Keratinocyte (primary cell): ENCODE data around the gene NRP1. TPM values are rescaled to one million over a fixed set of nuclear protein-coding genes. Genes with fewer than 3 reads are reported as not detected.

ENCODE experiments used
- DNase-seq: peaks from one replicate; pipeline ENCODE4 v3.0.0-alpha.2; 2011; ENCODE audit warnings: low read depth, missing footprints, low spot score
- FAIRE-seq: peaks from 2 replicates; lab custom pipeline; 2011; peaks lifted over from hg19 to GRCh38; lab: Jason Lieb, UNC
- H2AFZ ChIP-seq: 2 replicates; pipeline ENCODE4 v1.6.0; 2012; ENCODE audit warnings: low read length, control low read depth, inconsistent platforms; ENCODE audit not compliant: control insufficient read depth
- H3K27ac ChIP-seq: 2 replicates; pipeline ENCODE4 v1.5.1; 2011; ENCODE audit warnings: low read length; ENCODE audit not compliant: control insufficient read depth, insufficient read depth
- H3K27me3 ChIP-seq: 3 replicates; pipeline ENCODE4 v1.6.0; 2011; ENCODE audit warnings: low read length; ENCODE audit not compliant: control insufficient read depth, insufficient read depth; ENCODE audit errors: extremely low read depth
- H3K36me3 ChIP-seq, 2 experiments: 2 replicates in 1 of 2; 3 replicates in 1 of 2; pipeline ENCODE4 v1.5.1; 2011; ENCODE audit warnings: low read length in 2 of 2, mild to moderate bottlenecking in 1 of 2; ENCODE audit not compliant: control insufficient read depth in 2 of 2, insufficient read depth in 2 of 2; ENCODE audit errors: extremely low read depth in 1 of 2
- H3K4me1 ChIP-seq: 3 replicates; pipeline ENCODE4 v1.5.1; 2011; ENCODE audit warnings: low read length; ENCODE audit not compliant: control insufficient read depth, insufficient read depth; ENCODE audit errors: extremely low read depth
- H3K4me2 ChIP-seq: 3 replicates; pipeline ENCODE4 v1.6.0; 2011; ENCODE audit warnings: low read depth, low read length; ENCODE audit not compliant: control insufficient read depth, insufficient read depth; ENCODE audit errors: extremely low read depth
- H3K4me3 ChIP-seq, 3 experiments: fragments of 200-600 bp in 1 of 3; sonication (generic) in 1 of 3; 2 replicates in 2 of 3; 3 replicates in 1 of 3; pipeline ENCODE4 v1.5.1; 2011 to 2016; ENCODE audit warnings: low read length in 3 of 3, mild to moderate bottlenecking in 3 of 3, control low read depth in 2 of 3, inconsistent platforms in 1 of 3, low read depth in 1 of 3, mixed read lengths in 1 of 3, mixed run types in 1 of 3, moderate library complexity in 1 of 3; ENCODE audit not compliant: control insufficient read depth in 2 of 3, insufficient read depth in 2 of 3; ENCODE audit errors: extremely low read depth in 1 of 3
- H3K79me2 ChIP-seq: 2 replicates; pipeline ENCODE4 v1.6.0; 2012; ENCODE audit warnings: low read length; ENCODE audit not compliant: control insufficient read depth, insufficient read depth
- H3K9ac ChIP-seq: 3 replicates; pipeline ENCODE4 v1.6.0; 2011; ENCODE audit warnings: low read length; ENCODE audit not compliant: control insufficient read depth, insufficient read depth; ENCODE audit errors: extremely low read depth
- H3K9me1 ChIP-seq: 3 replicates; pipeline ENCODE4 v1.6.0; 2011; ENCODE audit warnings: low read length; ENCODE audit not compliant: control insufficient read depth, insufficient read depth; ENCODE audit errors: extremely low read depth
- H3K9me3 ChIP-seq: 2 replicates; pipeline ENCODE4 v1.5.1; 2012; ENCODE audit warnings: low read depth, low read length; ENCODE audit not compliant: control insufficient read depth
- H4K20me1 ChIP-seq: 3 replicates; pipeline ENCODE4 v1.6.0; 2011; ENCODE audit warnings: low read length; ENCODE audit not compliant: control insufficient read depth, insufficient read depth; ENCODE audit errors: extremely low read depth
- CTCF ChIP-seq, 3 experiments: IDR thresholded peaks in 1 of 3; conservative IDR thresholded peaks in 1 of 3; optimal IDR thresholded peaks in 1 of 3; 2 replicates in 2 of 3; 3 replicates in 1 of 3; pipeline versions ENCODE3 to v1.5.1; 2011; ENCODE audit warnings: low read length in 3 of 3, mild to moderate bottlenecking in 3 of 3, moderate library complexity in 2 of 3, control low read depth in 1 of 3, inconsistent platforms in 1 of 3; ENCODE audit not compliant: insufficient read depth in 2 of 3; ENCODE audit errors: extremely low read depth in 1 of 3
- EZH2 ChIP-seq: IDR thresholded peaks from one replicate; pipeline ENCODE4 v1.6.1; 2012; ENCODE audit warnings: inconsistent platforms, mild to moderate bottlenecking, low read length, moderate library complexity
- dilution Hi-C: fragments of 300-500 bp; cut with MboI; formaldehyde crosslinking; loops from one replicate; pipeline ENCODE4 v1.7.0; 2020; ENCODE audit warnings: low sequenced_read_pairs; ENCODE audit not compliant: extremely low pct_ligation_motif_present
- polyA plus RNA-seq, 5 experiments: library from polyadenylated mRNA; depleted of rRNA in 3 of 5; stranded (reverse) in 3 of 5; stranded (forward) in 1 of 5; unstranded in 1 of 5; fragments of >200 nt; gene quantifications; 1 replicate in 1 of 5; 2 replicates in 3 of 5; 3 replicates in 1 of 5; pipeline versions ENCODE4 v1.2.1 to v1.2.3, GENCODE V29; 2011 to 2012; ENCODE audit warnings: missing spikeins in 2 of 5, low read depth in 1 of 5, low replicate concordance in 1 of 5

NRP1 gene
- polyA plus RNA-seq, 1 donor (not counting 4 experiments of a cell fraction or from before 2014, with no cell fraction given), result 36.2 TPM

- H3K27ac ChIP-seq, result no peak overlapping the region
- no peak for FAIRE-seq
- dilution Hi-C loops, result no loop called here
- H3K9me1 ChIP-seq, result no peaks in the 10 kb centered on the region
- H3K4me3 ChIP-seq, result no peak overlapping the region
- H3K4me1 ChIP-seq, result peaks cover 12% of the 10 kb centered on the region
- H3K9me3 ChIP-seq, result no peaks in the 10 kb centered on the region
- no peak overlapping the region for H2AFZ ChIP-seq
- no peak overlapping the region for H3K9ac ChIP-seq
- no peaks in the 10 kb centered on the region for H3K79me2 ChIP-seq
- H4K20me1 ChIP-seq, result no peaks in the 10 kb centered on the region
- H3K4me2 ChIP-seq, result no peak overlapping the region
- peaks cover 11 to 17% of the 10 kb centered on the region in 2 experiments for H3K36me3 ChIP-seq
- H3K27me3 ChIP-seq, result no peaks in the 10 kb centered on the region
- no peak for DNase-seq
- TF ChIP-seq EZH2, result no peak
- no peak for TF ChIP-seq CTCF (optimal IDR thresholded peaks at IDR 0.05 in 1 of 3, IDR thresholded peaks at IDR 0.05 in 1 of 3, conservative IDR thresholded peaks at IDR 0.05 in 1 of 3; ENCODE audit: extremely low read depth in 1 of 3, insufficient read depth in 2 of 3, low read length in 3 of 3)
Observed at GRCh38 chr10:33196710-33197491, 137.6 kb downstream of the NRP1 start.

- no peaks in the 10 kb centered on the region for H3K9me1 ChIP-seq
- FAIRE-seq (no peak), DNase-seq (no peak)
- no peaks in the 10 kb centered on the region for H3K9me3 ChIP-seq
- no peaks in the 10 kb centered on the region for H3K27me3 ChIP-seq
- H3K27ac ChIP-seq, result no peak overlapping the region
- no peaks in the 10 kb centered on the region for H4K20me1 ChIP-seq
- dilution Hi-C loops, result no loop called here
- peaks cover 11 to 15% of the 10 kb centered on the region in 2 experiments for H3K36me3 ChIP-seq
- no peak overlapping the region for H2AFZ ChIP-seq
- H3K4me2 ChIP-seq, result no peak overlapping the region
- no peak overlapping the region for H3K9ac ChIP-seq
- H3K4me1 ChIP-seq, result peaks cover 12% of the 10 kb centered on the region
- H3K4me3 ChIP-seq, result no peak overlapping the region
- TF ChIP-seq EZH2 (no peak), CTCF (optimal IDR thresholded peaks at IDR 0.05 in 1 of 3, IDR thresholded peaks at IDR 0.05 in 1 of 3, conservative IDR thresholded peaks at IDR 0.05 in 1 of 3; ENCODE audit: extremely low read depth in 1 of 3, insufficient read depth in 2 of 3, low read length in 3 of 3) (no peak)
- H3K79me2 ChIP-seq, result no peaks in the 10 kb centered on the region
Observed at GRCh38 chr10:33196377-33196706, 138.1 kb downstream of the NRP1 start.
